Measurements from ENCODE around the gene MYL5. TPM values are rescaled to one million over a fixed set of nuclear protein-coding genes. Genes with fewer than 3 reads are reported as not detected.

Gene MYL5
- total RNA-seq, 1 experiment from 2014 or later = 17.1 TPM

- intact Hi-C loops (cut with micrococcal nuclease; ENCODE audit: unreplicated experiment) = no loop called here
- no peak overlapping the region for H3K4me3 ChIP-seq (ENCODE audit: low read depth, low read length)
- H3K36me3 Mint-ChIP-seq (ENCODE audit: insufficient read depth, unreplicated experiment) = peaks cover 38% of the 10 kb centered on the region
- TSS peak; percentile 60 for BruUV-seq (replicated peaks)
- H3K4me1 ChIP-seq = no peaks in the 10 kb centered on the region
- POLR2A ChIA-PET = no interaction called here
- H3K27ac Mint-ChIP-seq (ENCODE audit: unreplicated experiment) = no peak overlapping the region
- H3K27me3 Mint-ChIP-seq (ENCODE audit: insufficient read depth, unreplicated experiment) = no peaks in the 10 kb centered on the region
- no peak for DNase-seq
- H3K9me3 Mint-ChIP-seq (ENCODE audit: unreplicated experiment) = no peaks in the 10 kb centered on the region
- no peaks in the 10 kb centered on the region for H3K9me3 ChIP-seq
- H3K36me3 ChIP-seq (ENCODE audit: control insufficient read depth, insufficient read depth, low read length) = peaks cover 1% of the 10 kb centered on the region; the same call in 1 of the 2 replicates
- no peak overlapping the region for H3K4me3 Mint-ChIP-seq (ENCODE audit: unreplicated experiment)
- CTCF ChIA-PET = no interaction called here
- no peak for TF ChIP-seq CTCF (IDR thresholded peaks at IDR 0.05; ENCODE audit: insufficient read depth in 1 of 2, low read depth in 1 of 2, low read length in 1 of 2, severe bottlenecking in 1 of 2, unreplicated experiment in 1 of 2)
- H3K27me3 ChIP-seq (replicated peaks; ENCODE audit: control insufficient read depth, insufficient read depth, low read length) = no peaks in the 10 kb centered on the region
- no peaks in the 10 kb centered on the region for H3K4me1 Mint-ChIP-seq (ENCODE audit: low read depth, unreplicated experiment)
These were observed 35.0 kb downstream of the MYL5 start for GRCh38 chr4:709348-709747.

- no peaks in the 10 kb centered on the region for H3K27me3 ChIP-seq (replicated peaks; ENCODE audit: control insufficient read depth, insufficient read depth, low read length)
- ChIA-PET POLR2A (no interaction called here), CTCF (no interaction called here)
- no peak for TF ChIP-seq CTCF (IDR thresholded peaks at IDR 0.05; ENCODE audit: insufficient read depth in 1 of 2, low read depth in 1 of 2, low read length in 1 of 2, severe bottlenecking in 1 of 2, unreplicated experiment in 1 of 2)
- no peak for DNase-seq
- Mint-ChIP-seq H3K27ac (ENCODE audit: unreplicated experiment) (no peak overlapping the region), H3K4me1 (ENCODE audit: low read depth, unreplicated experiment) (no peaks in the 10 kb centered on the region), H3K27me3 (ENCODE audit: insufficient read depth, unreplicated experiment) (no peaks in the 10 kb centered on the region), H3K9me3 (ENCODE audit: unreplicated experiment) (no peaks in the 10 kb centered on the region), H3K36me3 (ENCODE audit: insufficient read depth, unreplicated experiment) (peaks cover 35% of the 10 kb centered on the region), H3K4me3 (ENCODE audit: unreplicated experiment) (no peak overlapping the region)
- no peaks in the 10 kb centered on the region for H3K9me3 ChIP-seq
- H3K4me1 ChIP-seq = no peaks in the 10 kb centered on the region
- BruUV-seq (replicated peaks) = no TSS peak
- H3K4me3 ChIP-seq (ENCODE audit: low read depth, low read length) = no peak overlapping the region
- intact Hi-C loops (cut with micrococcal nuclease; ENCODE audit: unreplicated experiment) = no loop called here
- peaks cover 1% of the 10 kb centered on the region; the same call in 1 of the 2 replicates for H3K36me3 ChIP-seq (ENCODE audit: control insufficient read depth, insufficient read depth, low read length)
These were observed 35.8 kb downstream of the MYL5 start for GRCh38 chr4:710116-710515.

GRCh38 chr4:710916-711315 is 36.6 kb downstream of the MYL5 start:
- no peak for DNase-seq
- ChIA-PET CTCF (no interaction called here), POLR2A (no interaction called here)
- H3K36me3 ChIP-seq (ENCODE audit: control insufficient read depth, insufficient read depth, low read length) = peaks cover 1% of the 10 kb centered on the region; the same call in 1 of the 2 replicates
- H3K27me3 ChIP-seq (replicated peaks; ENCODE audit: control insufficient read depth, insufficient read depth, low read length) = no peaks in the 10 kb centered on the region
- no peak overlapping the region for H3K4me3 ChIP-seq (ENCODE audit: low read depth, low read length)
- no peak overlapping the region for H3K27ac Mint-ChIP-seq (ENCODE audit: unreplicated experiment)
- H3K27me3 Mint-ChIP-seq (ENCODE audit: insufficient read depth, unreplicated experiment) = no peaks in the 10 kb centered on the region
- no peak overlapping the region for H3K4me3 Mint-ChIP-seq (ENCODE audit: unreplicated experiment)
- no peak for TF ChIP-seq CTCF (IDR thresholded peaks at IDR 0.05; ENCODE audit: insufficient read depth in 1 of 2, low read depth in 1 of 2, low read length in 1 of 2, severe bottlenecking in 1 of 2, unreplicated experiment in 1 of 2)
- peaks cover 36% of the 10 kb centered on the region for H3K36me3 Mint-ChIP-seq (ENCODE audit: insufficient read depth, unreplicated experiment)
- H3K4me1 Mint-ChIP-seq (ENCODE audit: low read depth, unreplicated experiment) = no peaks in the 10 kb centered on the region
- BruUV-seq (replicated peaks) = no TSS peak
- H3K9me3 ChIP-seq = no peaks in the 10 kb centered on the region
- no peaks in the 10 kb centered on the region for H3K9me3 Mint-ChIP-seq (ENCODE audit: unreplicated experiment)
- H3K4me1 ChIP-seq = no peaks in the 10 kb centered on the region
- intact Hi-C loops (cut with micrococcal nuclease; ENCODE audit: unreplicated experiment) = no loop called here

Measured in Caco-2 (cell line).